AG04449 (cell line): ENCODE measurements around the gene ABLIM1.

Experiments
- CTCF ChIA-PET: fragments of 350-600 bp; formaldehyde crosslinking; extraction: SDS; loops from one replicate; lab custom pipeline; 2021; ENCODE audit warnings: antibody characterized with exemption; lab: Yijun Ruan, JAX
- POLR2A ChIA-PET: fragments of 400-600, 350-600 bp; formaldehyde crosslinking; extraction: SDS; loops from one replicate; lab custom pipeline; 2020; ENCODE audit warnings: antibody characterized with exemption, inconsistent platforms; lab: Yijun Ruan, JAX
- DNase-seq: peaks from one replicate; pipeline ENCODE4 v3.0.0-alpha.2; 2010; ENCODE audit warnings: low read depth, low spot score
- H3K4me3 ChIP-seq: 2 replicates; pipeline ENCODE4 v1.5.1; 2011; ENCODE audit warnings: low read depth, mild to moderate bottlenecking, control low read depth, low read length
- CTCF ChIP-seq: IDR thresholded peaks from one replicate; pipeline ENCODE4 v1.5.1; 2011; ENCODE audit warnings: mild to moderate bottlenecking, moderate library complexity, low read length, control low read depth, inconsistent platforms; ENCODE audit not compliant: insufficient read depth; ENCODE audit errors: missing control alignments

ABLIM1 gene

GRCh38 chr10:114532226-114532625, 125.8 kb downstream of the ABLIM1 start:
- H3K4me3 ChIP-seq, result no peak overlapping the region
- TF ChIP-seq CTCF, result no peak
- no peak for DNase-seq
- CTCF ChIA-PET, result interaction anchor here (1.0 to 2.0 kb wide), 3 partner anchors 18 to 254 kb away, joined by 3 to 6 read pairs (median 3); no protein-coding TSS in a partner anchor
- POLR2A ChIA-PET, result interaction anchor here (1.3 kb wide), 1 partner anchor 9 kb away, joined by 3 read pairs; no protein-coding TSS in a partner anchor

- peak overlapping the region; percentile 34 for H3K4me3 ChIP-seq
- TF ChIP-seq CTCF, result no peak
- ChIA-PET POLR2A (no interaction called here), CTCF (interaction anchor here (0.6 to 1.6 kb wide), 8 partner anchors 13 to 295 kb away, joined by 3 to 4 read pairs (median 3); partner anchors contain the start of gene FHIP2A)
- DNase-seq, result no peak
Observed at GRCh38 chr10:114526504-114527238, 131.4 kb downstream of the ABLIM1 start.

- POLR2A ChIA-PET, result no interaction called here
- TF ChIP-seq CTCF, result no peak
- CTCF ChIA-PET, result interaction anchor here (0.9 to 1.6 kb wide), 5 partner anchors 12 to 222 kb away, joined by 3 to 4 read pairs (median 3); no protein-coding TSS in a partner anchor
- no peak for DNase-seq
- H3K4me3 ChIP-seq, result no peak overlapping the region
Observed at GRCh38 chr10:114526126-114526503, 132.0 kb downstream of the ABLIM1 start.

- no peak for DNase-seq
- no peak overlapping the region for H3K4me3 ChIP-seq
- ChIA-PET CTCF (interaction anchor here (1.1 to 1.6 kb wide), 3 partner anchors 11 to 222 kb away, joined by 3 to 4 read pairs (median 3); no protein-coding TSS in a partner anchor), POLR2A (no interaction called here)
- no peak for TF ChIP-seq CTCF
Observed at GRCh38 chr10:114525368-114525949, 132.6 kb downstream of the ABLIM1 start.

GRCh38 chr10:114523876-114524275, 134.2 kb downstream of the ABLIM1 start:
- ChIA-PET POLR2A (no interaction called here), CTCF (interaction anchor here (0.7 kb wide), 1 partner anchor 76 kb away, joined by 3 read pairs; no protein-coding TSS in a partner anchor)
- no peak for DNase-seq
- TF ChIP-seq CTCF, result no peak
- H3K4me3 ChIP-seq, result no peak overlapping the region

- TF ChIP-seq CTCF, result no peak
- H3K4me3 ChIP-seq, result no peak overlapping the region
- POLR2A ChIA-PET, result no interaction called here
- DNase-seq, result no peak
- CTCF ChIA-PET, result interaction anchor here (1.3 to 1.9 kb wide), 3 partner anchors 50 to 265 kb away, joined by 3 to 4 read pairs (median 3); no protein-coding TSS in a partner anchor
Observed at GRCh38 chr10:114521255-114521654, 136.8 kb downstream of the ABLIM1 start.
